GM19328 (cell line): ENCODE measurements around the gene PLEK2.
"Not testable (repeated sequence)": the region's sequence is repeated elsewhere in the genome, so short reads cannot be mapped to it uniquely, and the experiment has no call there.

Experiments
- ATAC-seq: cut with Tn5 transposase; IDR thresholded peaks from one replicate; pipeline ENCODE4 v1.9.1; 2021; ENCODE audit warnings: mild to moderate bottlenecking, moderate library complexity; ENCODE audit not compliant: unreplicated experiment

PLEK2 gene

GRCh38 chr14:67429510-67430205 is 17.7 kb upstream of the PLEK2 start:
- no peak for ATAC-seq

- no peak for ATAC-seq
Measured at GRCh38 chr14:67428501-67429031, 16.6 kb upstream of the PLEK2 start.

- ATAC-seq: no peak
Measured at GRCh38 chr14:67426983-67427606, 15.1 kb upstream of the PLEK2 start.

DNA sequence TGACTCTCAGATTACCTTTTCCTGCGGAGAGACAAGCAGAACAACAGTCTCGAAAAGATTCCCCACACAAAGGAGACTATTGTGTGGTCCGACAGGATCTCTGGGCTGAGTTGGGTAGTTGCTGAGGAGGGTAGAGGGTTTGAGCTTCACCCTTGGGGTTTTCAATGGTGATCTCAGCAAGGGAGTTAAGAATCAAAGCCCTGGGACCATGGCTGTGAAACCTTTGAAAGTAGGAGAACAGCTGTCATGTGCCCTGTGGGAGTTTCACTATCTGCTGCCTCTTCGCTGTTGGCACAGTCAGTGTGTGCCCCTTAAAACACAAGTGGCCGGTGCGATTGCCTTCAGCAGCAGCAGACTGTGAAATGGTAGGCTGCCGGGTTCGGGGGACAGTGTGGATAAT is 14.2 kb upstream of the PLEK2 start:
- ATAC-seq: no peak

- ATAC-seq: no peak
Measured at GRCh38 chr14:67425608-67426007, 13.6 kb upstream of the PLEK2 start.

GRCh38 chr14:67424539-67424938 is 12.6 kb upstream of the PLEK2 start:
- no peak for ATAC-seq

DNA sequence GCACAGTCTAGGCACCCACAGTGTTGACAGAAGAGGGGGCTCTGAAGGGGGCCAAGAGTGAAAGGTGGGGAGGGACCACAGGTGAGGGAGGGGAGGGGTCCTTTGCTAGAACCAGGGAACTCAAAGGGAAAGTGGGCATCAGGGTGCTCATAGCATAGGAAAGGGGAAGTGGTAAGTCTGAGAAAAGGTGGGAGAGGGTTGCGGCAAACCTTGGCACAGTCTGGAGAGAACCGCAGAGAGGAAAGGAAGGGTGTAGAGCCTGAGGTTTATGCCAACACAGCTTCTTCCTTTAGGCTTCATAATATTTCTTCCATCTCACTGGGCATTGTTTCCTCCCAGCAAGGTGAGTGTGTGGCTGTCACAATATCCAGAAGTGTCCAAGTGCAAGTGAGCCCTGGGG is 11.5 kb upstream of the PLEK2 start:
- ATAC-seq: no peak

DNA sequence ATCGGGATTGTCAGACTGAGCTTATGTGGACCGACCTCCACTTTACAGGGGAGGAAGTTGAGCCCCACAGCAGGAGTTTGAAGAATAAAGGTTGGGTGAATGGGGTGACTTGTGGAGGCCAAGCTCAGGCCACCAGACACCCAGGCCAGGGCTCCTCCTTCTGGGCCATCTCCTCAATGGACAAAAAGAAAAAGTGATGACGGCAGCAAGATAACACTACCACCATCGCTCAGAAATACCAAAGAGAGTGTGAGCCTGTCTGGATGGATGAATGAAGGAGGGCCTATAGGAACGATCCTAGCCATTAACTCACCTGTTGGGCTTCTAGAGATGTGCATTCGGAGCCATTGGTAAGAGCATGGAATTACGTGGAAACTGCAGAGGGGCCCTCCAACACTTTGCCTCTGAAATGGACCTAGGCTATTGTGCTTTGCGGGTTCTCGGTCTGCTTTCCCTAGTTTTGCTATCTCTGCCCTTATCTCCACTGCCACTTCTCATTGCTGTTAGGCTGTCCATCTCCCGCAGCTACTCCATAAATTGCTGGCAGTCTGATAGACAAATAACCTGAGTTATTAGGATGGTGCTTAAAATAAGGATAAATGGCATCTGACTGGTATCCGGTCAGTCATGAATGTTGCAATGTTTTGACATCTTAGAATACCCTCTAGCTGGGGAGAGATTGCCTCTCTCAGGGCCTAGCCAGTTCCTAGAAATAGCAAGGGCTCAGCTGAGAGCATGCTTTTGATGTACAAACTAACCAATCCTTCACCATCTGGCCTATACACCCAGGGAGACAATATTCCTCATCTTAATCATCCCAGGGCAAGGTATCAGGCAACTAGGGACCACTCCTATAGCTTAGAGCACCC is 9.6 kb upstream of the PLEK2 start:
- no peak for ATAC-seq

- ATAC-seq: no peak
Measured at GRCh38 chr14:67420102-67420739, 8.3 kb upstream of the PLEK2 start.

DNA sequence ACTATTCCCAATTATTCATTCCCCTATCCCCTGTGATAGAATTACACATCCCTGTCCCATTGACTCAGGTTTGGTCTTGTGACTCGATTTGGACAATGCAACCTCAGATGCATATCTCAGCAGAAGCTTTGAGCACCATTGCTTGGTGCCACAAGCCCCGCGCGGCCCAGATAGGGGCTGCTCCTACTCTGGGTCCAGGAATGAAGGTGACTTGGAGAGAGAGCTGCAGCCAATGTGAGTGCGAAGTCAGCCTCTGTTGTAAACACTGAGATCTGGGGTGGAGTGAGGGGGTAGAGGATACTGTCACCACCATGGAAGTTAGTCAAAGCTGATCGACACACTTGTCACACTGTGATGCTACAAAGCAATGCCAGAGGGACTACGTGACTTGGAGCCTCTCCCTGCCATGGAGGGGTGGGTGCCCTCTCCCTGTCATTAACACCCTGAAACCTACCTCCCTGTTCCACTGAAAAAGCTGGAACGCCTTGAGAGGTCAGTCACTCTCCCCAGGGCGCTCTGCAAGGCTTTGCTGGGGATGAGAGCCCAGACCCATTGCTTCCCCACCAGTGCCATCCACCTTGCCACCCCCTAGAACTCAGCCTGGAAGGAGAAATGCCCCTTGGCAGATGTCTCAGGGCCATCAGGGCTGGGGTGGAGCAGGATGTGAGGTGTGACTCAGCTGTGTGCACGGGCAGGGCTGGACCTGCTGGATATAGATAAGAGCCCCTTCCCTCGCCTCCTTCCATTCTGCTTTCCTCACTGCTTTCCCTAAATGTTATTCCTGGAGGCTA is 6.6 kb upstream of the PLEK2 start:
- ATAC-seq: no peak

DNA sequence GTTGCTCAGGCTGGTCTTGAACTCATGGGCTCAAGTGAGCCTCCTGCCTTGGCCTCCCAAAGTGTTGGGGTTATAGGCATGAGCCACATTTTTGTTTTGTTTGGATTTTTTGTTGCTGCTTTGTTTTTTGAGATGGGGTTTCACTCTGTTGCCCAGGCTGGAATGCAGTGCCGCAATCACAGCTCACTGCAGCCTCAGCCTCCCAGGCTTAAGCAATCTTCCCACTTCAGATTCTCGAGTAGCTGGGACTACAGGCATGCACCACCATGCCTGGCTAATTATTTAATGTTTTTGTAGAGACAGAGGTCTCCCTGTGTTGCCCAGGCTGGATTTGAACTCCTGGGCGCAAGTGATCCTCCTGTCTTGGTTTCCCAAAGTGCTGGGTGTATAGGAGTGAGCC is 5.7 kb upstream of the PLEK2 start:
- ATAC-seq: no peak

GRCh38 chr14:67416810-67417209 is 4.8 kb upstream of the PLEK2 start:
- ATAC-seq: no peak

- no peak for ATAC-seq
Measured at GRCh38 chr14:67416085-67416484, 4.1 kb upstream of the PLEK2 start.

GRCh38 chr14:67415610-67416009 is 3.6 kb upstream of the PLEK2 start:
- ATAC-seq: not testable (repeated sequence)

GRCh38 chr14:67413806-67414769 is 2.1 kb upstream of the PLEK2 start:
- no peak for ATAC-seq

- ATAC-seq: no peak
Measured at GRCh38 chr14:67411370-67411769, 595 bp downstream of the PLEK2 start.

DNA sequence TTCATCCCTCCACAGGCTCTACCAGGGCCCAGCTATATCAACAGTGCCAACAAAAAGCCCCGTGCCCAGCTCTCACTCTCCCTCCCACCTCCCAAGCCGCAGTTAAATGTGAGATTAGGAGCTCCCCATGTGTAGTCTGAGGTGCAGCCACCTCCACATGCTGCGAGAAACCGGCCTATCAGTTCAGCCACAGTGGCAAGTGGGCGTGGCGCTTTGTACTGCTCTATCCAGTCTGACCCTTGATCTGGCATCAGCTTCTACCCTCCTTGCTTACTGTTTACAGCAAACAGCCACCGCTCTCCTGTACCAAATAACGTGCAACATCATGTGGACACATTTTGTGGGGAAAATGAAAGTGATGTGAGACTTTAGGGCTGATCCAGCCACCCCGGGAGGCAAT is 1.7 kb downstream of the PLEK2 start:
- ATAC-seq: no peak

DNA sequence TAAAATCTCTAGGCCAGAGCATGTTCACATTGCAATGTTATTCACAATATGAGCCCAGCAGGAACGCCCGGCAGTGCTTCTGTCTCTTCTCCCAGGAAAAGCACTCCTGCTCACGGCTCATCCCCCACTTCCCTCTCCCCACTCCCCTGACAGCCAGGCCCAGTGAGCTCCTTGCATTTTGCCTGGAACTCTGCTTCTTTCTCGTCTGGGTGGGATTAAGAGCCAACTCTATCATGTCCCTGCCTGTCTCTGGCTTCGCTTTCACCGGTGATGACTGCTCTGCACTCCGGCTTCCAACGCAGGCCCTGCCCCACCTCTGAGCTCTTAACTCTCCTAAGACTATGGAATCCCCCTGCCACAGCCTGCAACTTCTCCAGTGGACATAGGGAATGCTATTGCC is 2.5 kb downstream of the PLEK2 start:
- ATAC-seq: no peak

GRCh38 chr14:67408122-67408801 is 3.7 kb downstream of the PLEK2 start:
- not testable (repeated sequence) for ATAC-seq
